Natural killer cell (primary cell): ENCODE measurements around the gene POLR1E. TPM values are rescaled to one million over a fixed set of nuclear protein-coding genes. Genes with fewer than 3 reads are reported as not detected.

Source experiments
- ATAC-seq, 3 donors: fragments of 150-1000 bp in 2 of 3; fragments of 200-7000 bp in 1 of 3; cut with Tn5 transposase; 1 replicate in 1 of 3; 2 replicates in 2 of 3; pipeline ENCODE4 v1.10.0; 2021; ENCODE audit warnings: mild to moderate bottlenecking in 2 of 3, moderate library complexity in 2 of 3
- DNase-seq, 2 donors: peaks; one replicate each; pipeline versions ENCODE4 v3.0.0 to v3.0.0-alpha.2; 2013 to 2021; ENCODE audit warnings: mixed read lengths in 1 of 2
- H3K27ac ChIP-seq: one replicate; pipeline ENCODE4 v1.5.1; 2013; ENCODE audit warnings: mild to moderate bottlenecking, low read length
- H3K27me3 ChIP-seq: one replicate; pipeline ENCODE4 v1.6.1; 2013; ENCODE audit warnings: low read length; ENCODE audit not compliant: control insufficient read depth, insufficient read depth
- H3K36me3 ChIP-seq: one replicate; pipeline ENCODE4 v1.6.1; 2013; ENCODE audit warnings: low read length; ENCODE audit not compliant: control insufficient read depth, insufficient read depth
- H3K4me1 ChIP-seq: one replicate; pipeline ENCODE4 v1.6.1; 2013; ENCODE audit warnings: low read length; ENCODE audit not compliant: control insufficient read depth, insufficient read depth
- H3K4me3 ChIP-seq: one replicate; pipeline ENCODE4 v1.5.1; 2013; ENCODE audit warnings: low read length
- H3K9me3 ChIP-seq: one replicate; pipeline ENCODE4 v1.6.1; 2013; ENCODE audit warnings: low read length; ENCODE audit not compliant: control insufficient read depth, insufficient read depth
- H3K27ac Mint-ChIP-seq, 2 donors: one replicate each; pipeline ENCODE4 v1.8.0; 2022; ENCODE audit warnings: mild to moderate bottlenecking in 2 of 2, mixed read lengths in 2 of 2, moderate library complexity in 1 of 2
- H3K27me3 Mint-ChIP-seq, 2 donors: one replicate each; pipeline ENCODE4 v1.8.0; 2022; ENCODE audit warnings: low read depth in 2 of 2, mixed read lengths in 2 of 2
- H3K36me3 Mint-ChIP-seq: one replicate; pipeline ENCODE4 v1.8.0; 2022; ENCODE audit warnings: mixed read lengths
- H3K4me1 Mint-ChIP-seq, 2 donors: one replicate each; pipeline ENCODE4 v1.8.0; 2022; ENCODE audit warnings: mixed read lengths in 2 of 2
- H3K4me3 Mint-ChIP-seq: one replicate; pipeline ENCODE4 v1.8.0; 2022; ENCODE audit warnings: mild to moderate bottlenecking, moderate library complexity, mixed read lengths
- H3K9me3 Mint-ChIP-seq, 2 donors: one replicate each; pipeline ENCODE4 v1.8.0; 2022; ENCODE audit warnings: mixed read lengths in 2 of 2
- CTCF ChIP-seq: fragments of 200-600 bp; IDR thresholded peaks from one replicate; pipeline ENCODE4 v1.8.0; 2022; ENCODE audit warnings: antibody characterized with exemption
- WGBS: methylation state at CpG from one replicate; pipeline ENCODE4 v1.1.7; 2013; ENCODE audit warnings: missing lambda C conversion rate; ENCODE audit not compliant: insufficient coverage; 5-methylcytosine and 5-hydroxymethylcytosine counted together
- intact Hi-C: fragments of 100-400 bp; cut with micrococcal nuclease; formaldehyde crosslinking; loops from one replicate; pipeline ENCODE4 v1.14.2; 2022
- total RNA-seq, 4 donors: library from RNA; stranded (reverse); fragments of 120-200 nt in 1 of 4; gene quantifications; one replicate each; pipeline versions ENCODE4 v1.2.3 to v1.2.4, GENCODE V29; 2013 to 2022

POLR1E gene
- total RNA-seq, 3 donors from 2014 or later (not counting 1 experiment from before 2014, with no cell fraction given): 17.4 to 23.8 (median 17.8) TPM

GRCh38 chr9:37515620-37516258 is 30.0 kb downstream of the POLR1E start:
- Mint-ChIP-seq H3K27me3 (peaks cover 0 to 10% of the 10 kb centered on the region in 2 donors), H3K9me3 (no peaks in the 10 kb centered on the region), H3K27ac (no peak overlapping the region), H3K4me3 (no peak overlapping the region), H3K4me1 (peaks cover 29 to 38% of the 10 kb centered on the region in 2 donors), H3K36me3 (no peaks in the 10 kb centered on the region)
- Histone ChIP-seq H3K27me3 (no peaks in the 10 kb centered on the region), H3K27ac (no peak overlapping the region), H3K9me3 (no peaks in the 10 kb centered on the region), H3K4me3 (no peak overlapping the region), H3K36me3 (no peaks in the 10 kb centered on the region), H3K4me1 (peaks cover 20% of the 10 kb centered on the region)
- DNase-seq (no peak), ATAC-seq (no peak)
- intact Hi-C loops: no loop called here
- WGBS: 95% methylated on average over 14 of the region's 14 CpGs
- TF ChIP-seq CTCF: no peak

GRCh38 chr9:37517923-37518322 is 32.2 kb downstream of the POLR1E start:
- TF ChIP-seq CTCF: no peak
- 92% methylated on average over 13 of the region's 13 CpGs for WGBS
- H3K27ac Mint-ChIP-seq: no peak overlapping the region
- no peak for DNase-seq
- no peaks in the 10 kb centered on the region for H3K36me3 ChIP-seq
- no peak overlapping the region for H3K4me3 ChIP-seq
- H3K27me3 Mint-ChIP-seq: peaks cover 0 to 10% of the 10 kb centered on the region in 2 donors
- peaks cover 15 to 19% of the 10 kb centered on the region in 2 donors for H3K4me1 Mint-ChIP-seq
- no peaks in the 10 kb centered on the region for H3K9me3 ChIP-seq
- H3K27ac ChIP-seq: no peak overlapping the region
- peaks cover 7% of the 10 kb centered on the region for H3K4me1 ChIP-seq
- intact Hi-C loops: no loop called here
- H3K9me3 Mint-ChIP-seq: no peaks in the 10 kb centered on the region
- H3K27me3 ChIP-seq: no peaks in the 10 kb centered on the region
- ATAC-seq: no peak
- no peak overlapping the region for H3K4me3 Mint-ChIP-seq
- no peaks in the 10 kb centered on the region for H3K36me3 Mint-ChIP-seq

- no peaks in the 10 kb centered on the region for H3K36me3 Mint-ChIP-seq
- no peaks in the 10 kb centered on the region for H3K36me3 ChIP-seq
- no peaks in the 10 kb centered on the region for H3K4me1 ChIP-seq
- no peak for TF ChIP-seq CTCF
- no peaks in the 10 kb centered on the region for H3K9me3 ChIP-seq
- peaks cover 0 to 4% of the 10 kb centered on the region in 2 donors for H3K27me3 Mint-ChIP-seq
- H3K27ac ChIP-seq: no peak overlapping the region
- DNase-seq: no peak
- H3K4me3 Mint-ChIP-seq: no peak overlapping the region
- H3K27me3 ChIP-seq: no peaks in the 10 kb centered on the region
- no peaks in the 10 kb centered on the region for H3K9me3 Mint-ChIP-seq
- intact Hi-C loops: no loop called here
- no peak for ATAC-seq
- no peak overlapping the region for H3K4me3 ChIP-seq
- no peak overlapping the region for H3K27ac Mint-ChIP-seq
- WGBS: 86% methylated on average over 3 of the region's 3 CpGs
- H3K4me1 Mint-ChIP-seq: no peaks in the 10 kb centered on the region
Measured at GRCh38 chr9:37520641-37521040, 34.9 kb downstream of the POLR1E start.

GRCh38 chr9:37521111-37521510 is 35.4 kb downstream of the POLR1E start:
- Histone ChIP-seq H3K27ac (no peak overlapping the region), H3K36me3 (no peaks in the 10 kb centered on the region), H3K27me3 (no peaks in the 10 kb centered on the region), H3K4me3 (no peak overlapping the region), H3K9me3 (no peaks in the 10 kb centered on the region), H3K4me1 (no peaks in the 10 kb centered on the region)
- no peak for TF ChIP-seq CTCF
- Mint-ChIP-seq H3K27ac (no peak overlapping the region), H3K4me3 (no peak overlapping the region), H3K9me3 (no peaks in the 10 kb centered on the region), H3K4me1 (no peaks in the 10 kb centered on the region), H3K27me3 (peaks cover 0 to under 1% of the 10 kb centered on the region in 2 donors), H3K36me3 (no peaks in the 10 kb centered on the region)
- ATAC-seq (no peak), DNase-seq (no peak)
- intact Hi-C loops: no loop called here
- 93% methylated on average over 10 of the region's 10 CpGs for WGBS
